HepG2 (cell line): ENCODE data around the gene IP6K3. TPM values are rescaled to one million over a fixed set of nuclear protein-coding genes. Genes with fewer than 3 reads are reported as not detected.

Source experiments
- AGO1 ChIP-seq: fragments of 200-400 bp; formaldehyde crosslinking; IDR thresholded peaks from 2 replicates; pipeline ENCODE4 v1.6.1; 2017; ENCODE audit warnings: mild to moderate bottlenecking, low read depth, low read length, moderate library complexity; ENCODE audit not compliant: poor library complexity, severe bottlenecking
- DRAP1 ChIP-seq: IDR thresholded peaks from 2 replicates; pipeline ENCODE4 v1.6.1; 2016; ENCODE audit warnings: missing genetic modification reagents, missing compliant biosample characterization
- HDAC6 ChIP-seq: fragments of 200-600 bp; sonication (generic); IDR thresholded peaks from 2 replicates; pipeline ENCODE4 v1.7.0; 2017; ENCODE audit warnings: mild to moderate bottlenecking, antibody characterized with exemption, low read length, low read depth
- JDP2 ChIP-seq: sonication (generic); formaldehyde crosslinking; IDR thresholded peaks from 2 replicates; pipeline ENCODE4 v1.8.1; 2022; ENCODE audit warnings: missing genetic modification reagents, borderline replicate concordance
- MIXL1 ChIP-seq: IDR thresholded peaks from 2 replicates; pipeline ENCODE4 v1.6.1; 2016
- MTA3 ChIP-seq: sonication (generic); formaldehyde crosslinking; IDR thresholded peaks from 2 replicates; pipeline ENCODE4 v1.4.0; 2020; ENCODE audit warnings: missing genetic modification reagents
- RAD21 ChIP-seq: fragments of 450-650 bp; formaldehyde crosslinking; IDR thresholded peaks from 2 replicates; pipeline ENCODE4 v1.5.0; 2020; ENCODE audit warnings: mild to moderate bottlenecking
- RXRB ChIP-seq: IDR thresholded peaks from 2 replicates; pipeline ENCODE4 v1.6.1; 2016; ENCODE audit warnings: borderline replicate concordance, missing genetic modification reagents, missing compliant biosample characterization
- SAFB2 ChIP-seq: sonication (generic); formaldehyde crosslinking; IDR thresholded peaks from 2 replicates; pipeline ENCODE4 v1.5.1; 2020; ENCODE audit warnings: missing genetic modification reagents, low read depth, mild to moderate bottlenecking, borderline replicate concordance
- TCF7L2 ChIP-seq: IDR thresholded peaks from 2 replicates; pipeline ENCODE4 v1.6.1; 2011; ENCODE audit warnings: mild to moderate bottlenecking, low read depth, low read length, moderate library complexity
- ZKSCAN5 ChIP-seq: sonication (generic); formaldehyde crosslinking; IDR thresholded peaks from 2 replicates; pipeline ENCODE4 v1.5.1; 2020; ENCODE audit warnings: mild to moderate bottlenecking, missing genetic modification reagents
- ZMYM4 ChIP-seq: sonication (generic); formaldehyde crosslinking; IDR thresholded peaks from 2 replicates; pipeline ENCODE4 v1.8.1; 2023; ENCODE audit warnings: mild to moderate bottlenecking, missing genetic modification reagents
- ZNF318 ChIP-seq: sonication (generic); formaldehyde crosslinking; IDR thresholded peaks from 2 replicates; pipeline ENCODE4 v1.4.0; 2020; ENCODE audit warnings: mild to moderate bottlenecking, missing genetic modification reagents
- ZNF367 ChIP-seq: sonication (generic); formaldehyde crosslinking; IDR thresholded peaks from 2 replicates; pipeline ENCODE4 v1.4.0; 2020; ENCODE audit warnings: missing genetic modification reagents, borderline replicate concordance
- ZNF569 ChIP-seq: sonication (generic); formaldehyde crosslinking; IDR thresholded peaks from 2 replicates; pipeline ENCODE4 v1.5.0; 2020; ENCODE audit warnings: mild to moderate bottlenecking, missing genetic modification reagents, moderate library complexity, borderline replicate concordance
- ZNF598 ChIP-seq: sonication (generic); formaldehyde crosslinking; IDR thresholded peaks from 2 replicates; pipeline ENCODE4 v1.5.1; 2020; ENCODE audit warnings: mild to moderate bottlenecking, missing genetic modification reagents, borderline replicate concordance
- ZNF652 ChIP-seq: IDR thresholded peaks from 2 replicates; pipeline ENCODE4 v1.6.1; 2016; ENCODE audit warnings: low read depth, borderline replicate concordance
- polyA plus RNA-seq, 8 experiments: library from polyadenylated mRNA; depleted of rRNA in 3 of 8; stranded (reverse) in 7 of 8; unstranded in 1 of 8; fragments of >200 nt; fragmentation: Illumina TruSeq in 4 of 8; extraction: Trizol in 4 of 8; gene quantifications; 2 replicates each; pipeline versions ENCODE4 v1.2.1 to v1.2.3, GENCODE V29; 2011 to 2016; ENCODE audit warnings: low read depth in 4 of 8, missing spikeins in 1 of 8, mixed read lengths in 1 of 8; ENCODE audit not compliant: insufficient read depth in 1 of 8
- total RNA-seq, 5 experiments: library from RNA; depleted of rRNA; stranded (reverse); fragments of >200 nt; fragmentation: Illumina TruSeq; extraction: Trizol; gene quantifications; 2 replicates each; pipeline ENCODE4 v1.2.3, GENCODE V29; 2016; ENCODE audit warnings: low read depth in 1 of 5
- TF ChIP-seq, protein P1 (sequence below): sonication (generic); formaldehyde crosslinking; IDR thresholded peaks from 2 replicates; pipeline ENCODE4 v1.4.0; 2020; ENCODE audit warnings: low read depth, mild to moderate bottlenecking, missing genetic modification reagents
- TF ChIP-seq, protein P2 (sequence below): sonication (generic); formaldehyde crosslinking; IDR thresholded peaks from 2 replicates; pipeline ENCODE4 v1.5.1; 2020; ENCODE audit warnings: mild to moderate bottlenecking, missing genetic modification reagents, moderate library complexity

Gene IP6K3
- total and polyA plus RNA-seq, 2 of the 13 experiments (the other 11 are each of a cell fraction or from before 2014, with no cell fraction given): 0.11 to 0.18 TPM

DNA sequence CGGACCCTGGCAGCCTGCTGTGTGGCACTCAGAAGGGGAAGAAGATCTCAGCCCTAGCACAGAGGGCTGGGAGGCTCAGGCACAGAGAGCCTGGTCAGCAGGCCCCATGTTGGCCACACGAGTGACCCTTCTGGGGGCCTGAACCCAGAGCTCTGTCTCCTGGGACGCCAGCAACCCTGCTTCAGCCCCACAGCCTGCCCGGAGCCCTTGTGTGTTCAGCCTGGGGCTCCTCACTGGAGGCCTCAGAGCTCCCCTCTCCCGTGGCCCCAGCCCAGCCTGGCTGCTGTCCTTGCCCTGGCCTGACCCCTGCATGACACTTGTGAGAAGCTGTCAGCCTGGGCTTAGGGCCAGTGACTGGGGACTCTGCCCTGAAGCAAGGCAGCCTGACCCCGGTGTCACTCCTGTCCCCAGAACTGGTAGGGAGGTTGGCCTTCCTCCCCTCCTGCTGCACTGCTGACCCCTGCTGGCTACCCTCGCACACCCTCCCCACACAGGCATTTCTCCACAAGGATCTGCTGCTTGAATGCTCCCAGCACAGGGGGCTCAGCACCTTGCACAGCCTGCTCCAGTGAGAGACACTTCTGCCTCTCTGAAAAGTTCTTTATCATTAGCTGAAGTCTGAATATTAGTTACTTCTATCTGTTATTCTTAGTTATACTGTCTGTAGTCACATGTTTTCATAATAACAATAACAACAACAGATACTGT, 15.4 kb upstream of the IP6K3 start (continued):
- TF ChIP-seq ZNF318 (CRISPR knock-in tag) (no peak), ZKSCAN5 (CRISPR knock-in tag) (no peak; the same call in 1 of the 2 replicates), DRAP1 (peak; percentile 30; the same call in 1 of the 2 replicates), ZNF652 (0 out of 2 replicates have a peak, but pooled peaks have one; percentile 23), MTA3 (CRISPR knock-in tag) (no peak), ZNF569 (CRISPR knock-in tag) (no peak), ZNF367 (CRISPR knock-in tag) (no peak), ZNF598 (peak; percentile 95), RAD21 (peak; percentile 99), MIXL1 (0 out of 2 replicates have a peak, but pooled peaks have one; percentile 28), SAFB2 (no peak), AGO1 (no peak), JDP2 (no peak), TCF7L2 (no peak), ZMYM4 (CRISPR knock-in tag) (peak; percentile 89), HDAC6 (no peak), RXRB (CRISPR knock-in tag) (peak; percentile 100)
- TF ChIP-seq, protein P1, sequence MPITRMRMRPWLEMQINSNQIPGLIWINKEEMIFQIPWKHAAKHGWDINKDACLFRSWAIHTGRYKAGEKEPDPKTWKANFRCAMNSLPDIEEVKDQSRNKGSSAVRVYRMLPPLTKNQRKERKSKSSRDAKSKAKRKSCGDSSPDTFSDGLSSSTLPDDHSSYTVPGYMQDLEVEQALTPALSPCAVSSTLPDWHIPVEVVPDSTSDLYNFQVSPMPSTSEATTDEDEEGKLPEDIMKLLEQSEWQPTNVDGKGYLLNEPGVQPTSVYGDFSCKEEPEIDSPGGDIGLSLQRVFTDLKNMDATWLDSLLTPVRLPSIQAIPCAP (CRISPR knock-in tag): no peak
- TF ChIP-seq, protein P2, sequence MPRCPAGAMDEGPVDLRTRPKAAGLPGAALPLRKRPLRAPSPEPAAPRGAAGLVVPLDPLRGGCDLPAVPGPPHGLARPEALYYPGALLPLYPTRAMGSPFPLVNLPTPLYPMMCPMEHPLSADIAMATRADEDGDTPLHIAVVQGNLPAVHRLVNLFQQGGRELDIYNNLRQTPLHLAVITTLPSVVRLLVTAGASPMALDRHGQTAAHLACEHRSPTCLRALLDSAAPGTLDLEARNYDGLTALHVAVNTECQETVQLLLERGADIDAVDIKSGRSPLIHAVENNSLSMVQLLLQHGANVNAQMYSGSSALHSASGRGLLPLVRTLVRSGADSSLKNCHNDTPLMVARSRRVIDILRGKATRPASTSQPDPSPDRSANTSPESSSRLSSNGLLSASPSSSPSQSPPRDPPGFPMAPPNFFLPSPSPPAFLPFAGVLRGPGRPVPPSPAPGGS (CRISPR knock-in tag): peak; percentile 92
